Karpas-422 (cell line): ENCODE results near the gene ZMYND15. TPM values are rescaled to one million over a fixed set of nuclear protein-coding genes. Genes with fewer than 3 reads are reported as not detected.
"Not testable (repeated sequence)": the region's sequence is repeated elsewhere in the genome, so short reads cannot be mapped to it uniquely, and the experiment has no call there.

Experiments
- DNase-seq: peaks from one replicate; pipeline ENCODE4 v3.0.0-alpha.2; 2015
- H2AFZ ChIP-seq: fragments of 200-600 bp; sonication (generic); 2 replicates; pipeline ENCODE4 v1.6.1; 2014; ENCODE audit warnings: antibody characterized with exemption, low read length, mixed read lengths
- H3K27ac ChIP-seq: fragments of 200-600 bp; sonication (generic); 2 replicates; pipeline ENCODE4 v1.5.1; 2014; ENCODE audit warnings: mild to moderate bottlenecking, low read length, moderate library complexity
- H3K27me3 ChIP-seq: fragments of 200-600 bp; sonication (generic); 2 replicates; pipeline ENCODE4 v1.6.1; 2014; ENCODE audit warnings: low read length, mixed read lengths
- H3K36me3 ChIP-seq: fragments of 200-600 bp; sonication (generic); 2 replicates; pipeline ENCODE4 v1.6.1; 2014; ENCODE audit warnings: low read length, mixed read lengths; ENCODE audit not compliant: insufficient read depth
- H3K4me1 ChIP-seq: fragments of 200-600 bp; sonication (generic); 2 replicates; pipeline ENCODE4 v1.6.1; 2014; ENCODE audit warnings: mild to moderate bottlenecking, low read length, mixed read lengths
- H3K4me2 ChIP-seq: fragments of 200-600 bp; sonication (generic); 2 replicates; pipeline ENCODE4 v1.6.1; 2014; ENCODE audit warnings: low read length, low read depth, mild to moderate bottlenecking; ENCODE audit not compliant: poor library complexity, severe bottlenecking
- H3K4me3 ChIP-seq: fragments of 200-600 bp; sonication (generic); 2 replicates; pipeline ENCODE4 v1.5.1; 2014; ENCODE audit warnings: mild to moderate bottlenecking, antibody characterized with exemption, low read length, mixed read lengths
- H3K79me2 ChIP-seq: fragments of 200-600 bp; sonication (generic); 2 replicates; pipeline ENCODE4 v1.6.1; 2014; ENCODE audit warnings: mild to moderate bottlenecking, low read length, mixed read lengths
- H3K9ac ChIP-seq: fragments of 200-600 bp; sonication (generic); 2 replicates; pipeline ENCODE4 v1.6.0; 2014; ENCODE audit warnings: low read length
- H3K9me2 ChIP-seq: fragments of 200-600 bp; sonication (generic), shearing (Covaris generic); replicated peaks from 2 replicates; pipeline ENCODE4 v1.6.0; 2014; ENCODE audit warnings: mild to moderate bottlenecking, low read length, moderate library complexity; ENCODE audit not compliant: insufficient read depth
- H3K9me3 ChIP-seq: fragments of 300-700, 200-600 bp; sonication (generic); 2 replicates; pipeline ENCODE4 v1.6.1; 2014; ENCODE audit warnings: low read length, mixed read lengths
- H4K20me1 ChIP-seq: fragments of 200-600 bp; sonication (generic); 2 replicates; pipeline ENCODE4 v1.6.1; 2014; ENCODE audit warnings: mild to moderate bottlenecking, antibody characterized with exemption, low read length, low read depth; ENCODE audit not compliant: insufficient read depth
- total RNA-seq: library from RNA; depleted of rRNA; stranded (reverse); fragments of >200 nt; shearing (Covaris generic); gene quantifications from 2 replicates; pipeline ENCODE4 v1.2.3, GENCODE V29; 2014; ENCODE audit warnings: low replicate concordance

ZMYND15 gene
- total RNA-seq, 1 experiment from 2014 or later: not detected

DNA sequence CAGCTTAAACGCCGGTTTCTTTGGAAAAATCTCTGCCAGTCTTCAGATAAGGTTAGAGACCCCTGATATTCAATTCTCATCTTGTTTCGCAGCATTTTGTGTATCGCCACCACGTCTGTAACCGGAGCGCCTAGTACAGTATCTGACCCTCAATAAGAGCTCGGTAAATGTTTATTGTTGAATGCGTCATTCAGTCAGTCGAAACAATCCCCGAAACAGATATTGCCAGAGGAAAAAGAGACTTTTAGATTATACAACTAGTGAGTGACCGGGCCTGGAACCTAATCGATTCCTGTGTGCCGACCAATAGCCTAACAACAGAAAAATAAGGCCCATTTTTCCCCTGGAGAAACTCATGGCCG, 36.3 kb upstream of the ZMYND15 start:
- Histone ChIP-seq H3K9me3 (no peaks in the 10 kb centered on the region), H3K4me2 (peak overlapping the region; percentile 78), H3K9ac (peak overlapping the region; percentile 88), H4K20me1 (peaks cover 8% of the 10 kb centered on the region; the same call in 1 of the 2 replicates), H3K36me3 (no peaks in the 10 kb centered on the region), H2AFZ (0 out of 2 replicates have a peak overlapping the region, but pooled peaks have one; percentile 17), H3K4me1 (peaks cover 29% of the 10 kb centered on the region), H3K27me3 (no peaks in the 10 kb centered on the region), H3K9me2 (no peaks in the 10 kb centered on the region), H3K27ac (peak overlapping the region; percentile 42; the same call in 1 of the 2 replicates), H3K79me2 (peaks cover 65% of the 10 kb centered on the region), H3K4me3 (peak overlapping the region; percentile 80)
- DNase-seq: no peak

DNA sequence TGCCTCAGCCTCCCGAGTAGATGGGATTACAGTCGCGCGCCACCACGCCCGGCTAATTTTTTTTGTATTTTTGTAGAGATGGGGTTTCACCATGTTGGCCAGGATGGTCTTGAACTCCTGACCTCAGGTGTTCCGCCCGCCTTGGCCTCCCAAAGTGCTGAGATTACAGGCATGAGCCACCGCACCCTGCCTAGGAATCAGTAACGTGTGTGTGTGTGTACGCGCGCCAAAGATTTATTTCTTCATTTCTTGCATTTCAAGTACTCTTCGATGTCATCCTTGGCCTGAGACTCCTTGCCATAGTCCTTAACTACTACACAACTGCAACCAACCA, 35.1 kb upstream of the ZMYND15 start:
- H3K4me2 ChIP-seq: peak overlapping the region; percentile 78
- not testable (repeated sequence) for H3K36me3 ChIP-seq, H3K9me3 ChIP-seq, H3K27me3 ChIP-seq, H4K20me1 ChIP-seq, H3K9me2 ChIP-seq, H2AFZ ChIP-seq, DNase-seq
- H3K4me1 ChIP-seq: peaks cover 30% of the 10 kb centered on the region
- H3K27ac ChIP-seq: peak overlapping the region; percentile 42; the same call in 1 of the 2 replicates
- peak overlapping the region; percentile 88 for H3K9ac ChIP-seq
- H3K79me2 ChIP-seq: peaks cover 53% of the 10 kb centered on the region
- H3K4me3 ChIP-seq: peak overlapping the region; percentile 80

DNA sequence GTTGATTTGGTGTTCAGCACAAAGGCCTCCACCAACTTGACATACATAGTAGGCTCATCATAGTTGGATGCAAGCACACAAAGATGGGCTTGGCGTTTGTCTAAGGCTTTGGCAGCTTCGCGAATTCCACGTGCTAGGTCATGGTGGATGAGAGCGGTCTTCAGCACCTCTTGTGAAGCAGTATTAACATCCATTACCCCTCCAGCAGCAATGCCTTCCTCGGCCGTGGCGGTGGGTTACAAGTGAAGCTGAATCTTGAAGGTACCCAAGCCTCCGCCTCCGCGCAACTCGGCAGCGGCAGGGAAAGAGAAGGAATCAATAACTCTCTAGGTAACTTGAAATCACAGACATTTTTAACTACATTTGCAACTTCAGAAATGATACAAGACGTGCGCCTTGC, 34.6 kb upstream of the ZMYND15 start:
- no peak overlapping the region for H3K27ac ChIP-seq
- peak overlapping the region; percentile 88 for H3K9ac ChIP-seq

GRCh38 chr17:4706121-4706520, 33.5 kb upstream of the ZMYND15 start:
- Histone ChIP-seq H3K79me2 (peaks cover 41% of the 10 kb centered on the region), H3K36me3 (no peaks in the 10 kb centered on the region), H3K9me2 (no peaks in the 10 kb centered on the region), H3K27ac (no peak overlapping the region), H3K9ac (no peak overlapping the region), H2AFZ (no peak overlapping the region), H3K9me3 (no peaks in the 10 kb centered on the region), H3K27me3 (no peaks in the 10 kb centered on the region), H4K20me1 (peaks cover 8% of the 10 kb centered on the region; the same call in 1 of the 2 replicates), H3K4me2 (no peak overlapping the region), H3K4me3 (no peak overlapping the region), H3K4me1 (peaks cover 35% of the 10 kb centered on the region)
- DNase-seq: no peak

More for the DNA sequence above, 34.6 kb upstream of the ZMYND15 start:
- Histone ChIP-seq H2AFZ (no peak overlapping the region), H3K4me3 (peak overlapping the region; percentile 80), H3K4me1 (peaks cover 33% of the 10 kb centered on the region), H3K4me2 (peak overlapping the region; percentile 78), H4K20me1 (peaks cover 8% of the 10 kb centered on the region; the same call in 1 of the 2 replicates), H3K79me2 (peaks cover 49% of the 10 kb centered on the region), H3K27me3 (no peaks in the 10 kb centered on the region), H3K9me3 (no peaks in the 10 kb centered on the region), H3K9me2 (no peaks in the 10 kb centered on the region), H3K36me3 (no peaks in the 10 kb centered on the region)
- DNase-seq: no peak

GRCh38 chr17:4708436-4708835, 31.2 kb upstream of the ZMYND15 start:
- H3K36me3 ChIP-seq: no peaks in the 10 kb centered on the region
- H3K4me1 ChIP-seq: peaks cover 24% of the 10 kb centered on the region
- no peak overlapping the region for H3K9ac ChIP-seq
- peaks cover 34% of the 10 kb centered on the region for H3K79me2 ChIP-seq
- no peak overlapping the region for H2AFZ ChIP-seq
- H4K20me1 ChIP-seq: no peaks in the 10 kb centered on the region
- no peaks in the 10 kb centered on the region for H3K9me3 ChIP-seq
- H3K4me3 ChIP-seq: no peak overlapping the region
- H3K27ac ChIP-seq: no peak overlapping the region
- H3K4me2 ChIP-seq: no peak overlapping the region
- DNase-seq: peak; percentile 83
- no peaks in the 10 kb centered on the region for H3K9me2 ChIP-seq
- H3K27me3 ChIP-seq: no peaks in the 10 kb centered on the region

- Histone ChIP-seq H3K4me1 (peaks cover 18% of the 10 kb centered on the region), H3K9me2 (no peaks in the 10 kb centered on the region), H3K9me3 (no peaks in the 10 kb centered on the region), H2AFZ (peak within 1 kb of the TSS; percentile 98), H3K27me3 (no peaks in the 10 kb centered on the region), H3K27ac (peak within 1 kb of the TSS; percentile 73), H3K4me2 (peak within 1 kb of the TSS; percentile 87), H3K79me2 (peaks cover 25% of the 10 kb centered on the region), H3K9ac (peak within 1 kb of the TSS; percentile 80), H3K36me3 (no peaks in the 10 kb centered on the region), H4K20me1 (no peaks in the 10 kb centered on the region), H3K4me3 (peak within 1 kb of the TSS; percentile 81)
- DNase-seq: peak; percentile 99
Measured at GRCh38 chr17:4709794-4710692, 29.6 kb upstream of the ZMYND15 start, which contains the start of gene ARRB2. TSS of gene ARRB2 (plus strand) at chr17:4710632. CDS start at chr17:4710722, 90 bp downstream.

- Histone ChIP-seq H2AFZ (peak overlapping the region; percentile 67; the same call in 1 of the 2 replicates), H3K27ac (peak overlapping the region; percentile 73), H3K36me3 (no peaks in the 10 kb centered on the region), H3K79me2 (peaks cover 24% of the 10 kb centered on the region), H4K20me1 (no peaks in the 10 kb centered on the region), H3K4me1 (peaks cover 14% of the 10 kb centered on the region), H3K9me2 (no peaks in the 10 kb centered on the region), H3K27me3 (no peaks in the 10 kb centered on the region), H3K9me3 (no peaks in the 10 kb centered on the region), H3K4me3 (peak overlapping the region; percentile 81), H3K9ac (peak overlapping the region; percentile 80), H3K4me2 (peak overlapping the region; percentile 87)
- DNase-seq: peak; percentile 82
Measured at GRCh38 chr17:4710693-4711634, 28.7 kb upstream of the ZMYND15 start.
